Measurements from ENCODE around the gene GPER1. TPM values are rescaled to one million over a fixed set of nuclear protein-coding genes. Genes with fewer than 3 reads are reported as not detected.
"Not testable (repeated sequence)": the region's sequence is repeated elsewhere in the genome, so short reads cannot be mapped to it uniquely, and the experiment has no call there.

The GPER1 gene
- polyA plus RNA-seq, 1 donor: 5.5 TPM

- DNase-seq: no peak
These were observed 15.3 kb downstream of the GPER1 start for GRCh38 chr7:1103009-1103788.

GRCh38 chr7:1103789-1104515 lies 16.0 kb downstream of the GPER1 start:
- DNase-seq: no peak

- DNase-seq: no peak
These were observed 16.7 kb downstream of the GPER1 start for GRCh38 chr7:1104516-1105179.

GRCh38 chr7:1105189-1105588 lies 17.3 kb downstream of the GPER1 start:
- no peak for DNase-seq

- DNase-seq: no peak
These were observed 18.3 kb downstream of the GPER1 start for GRCh38 chr7:1106063-1106792.

GRCh38 chr7:1106793-1107421 lies 19.0 kb downstream of the GPER1 start:
- no peak for DNase-seq

- no peak for DNase-seq
These were observed 20.5 kb downstream of the GPER1 start for GRCh38 chr7:1108264-1108920.

- no peak for DNase-seq
These were observed 21.8 kb downstream of the GPER1 start for GRCh38 chr7:1109581-1110310.

GRCh38 chr7:1110358-1110757 lies 22.4 kb downstream of the GPER1 start:
- DNase-seq: no peak

- no peak for DNase-seq
These were observed 23.2 kb downstream of the GPER1 start for GRCh38 chr7:1111156-1111555.

- no peak for DNase-seq
These were observed 24.2 kb downstream of the GPER1 start for GRCh38 chr7:1112109-1112508.

GRCh38 chr7:1112625-1113547 lies 25.0 kb downstream of the GPER1 start:
- no peak for DNase-seq

- no peak for DNase-seq
These were observed 25.6 kb downstream of the GPER1 start for GRCh38 chr7:1113548-1113885.

- DNase-seq: no peak
These were observed 26.2 kb downstream of the GPER1 start for GRCh38 chr7:1114088-1114487.

- DNase-seq: no peak
These were observed 26.6 kb downstream of the GPER1 start for GRCh38 chr7:1114505-1114904.

- not testable (repeated sequence) for DNase-seq
These were observed 27.5 kb downstream of the GPER1 start for GRCh38 chr7:1115171-1116045.

- DNase-seq: not testable (repeated sequence)
These were observed 28.6 kb downstream of the GPER1 start for GRCh38 chr7:1116383-1117008.

GRCh38 chr7:1117321-1117928 lies 29.5 kb downstream of the GPER1 start:
- no peak for DNase-seq
